HEK293 (cell line): ENCODE results near the gene FAM234A.
"Not testable (repeated sequence)": the region's sequence is repeated elsewhere in the genome, so short reads cannot be mapped to it uniquely, and the experiment has no call there.

Experiments
- CTCF ChIP-seq: fragments of 450-650 bp; formaldehyde crosslinking; IDR thresholded peaks from 2 replicates; pipeline ENCODE4 v1.5.1; 2016; ENCODE audit warnings: missing biosample characterization, missing genetic modification characterization
- TCF7L2 ChIP-seq: IDR thresholded peaks from 2 replicates; pipeline ENCODE4 v1.6.1; 2011; ENCODE audit warnings: low read depth, mild to moderate bottlenecking, inconsistent platforms, low read length, moderate library complexity, borderline replicate concordance
- YY1 ChIP-seq: fragments of 450-650 bp; formaldehyde crosslinking; IDR thresholded peaks from 2 replicates; pipeline ENCODE4 v1.5.1; 2018; ENCODE audit warnings: missing biosample characterization, missing genetic modification characterization
- ZNF184 ChIP-seq: fragments of 450-650 bp; IDR thresholded peaks from 2 replicates; pipeline ENCODE4 v1.5.1; 2018; ENCODE audit warnings: missing biosample characterization, mild to moderate bottlenecking, missing genetic modification characterization
- ZNF23 ChIP-seq: fragments of 450-650 bp; formaldehyde crosslinking; IDR thresholded peaks from 2 replicates; pipeline ENCODE4 v1.5.1; 2016; ENCODE audit warnings: missing biosample characterization, missing genetic modification characterization, borderline replicate concordance
- ZNF274 ChIP-seq, 2 experiments: fragments of 200-500 bp in 1 of 2; fragments of 450-650 bp in 1 of 2; sonication (Bioruptor generic) in 1 of 2; formaldehyde crosslinking in 1 of 2; IDR thresholded peaks; 2 replicates each; pipeline versions ENCODE4 v1.5.1 to v1.6.1; 2014 to 2016; ENCODE audit warnings: borderline replicate concordance in 1 of 2, inconsistent platforms in 1 of 2, low read length in 1 of 2, missing biosample characterization in 1 of 2, missing genetic modification characterization in 1 of 2
- ZNF302 ChIP-seq: fragments of 450-650 bp; formaldehyde crosslinking; IDR thresholded peaks from 2 replicates; pipeline ENCODE4 v1.5.1; 2016; ENCODE audit warnings: missing biosample characterization, missing genetic modification characterization, low read depth
- ZNF341 ChIP-seq: fragments of 450-650 bp; formaldehyde crosslinking; IDR thresholded peaks from 2 replicates; pipeline ENCODE4; 2016; ENCODE audit warnings: low read depth, missing biosample characterization, missing genetic modification characterization
- ZNF37A ChIP-seq: fragments of 450-650 bp; IDR thresholded peaks from 2 replicates; pipeline ENCODE4 v1.5.1; 2018; ENCODE audit warnings: missing biosample characterization, missing genetic modification characterization
- ZNF629 ChIP-seq: fragments of 450-650 bp; formaldehyde crosslinking; IDR thresholded peaks from 2 replicates; pipeline ENCODE4 v1.5.1; 2017; ENCODE audit warnings: missing biosample characterization, missing genetic modification characterization
- ZNF791 ChIP-seq: fragments of 450-650 bp; formaldehyde crosslinking; IDR thresholded peaks from 2 replicates; pipeline ENCODE4 v1.5.1; 2016; ENCODE audit warnings: missing biosample characterization, missing genetic modification characterization
- ZNF837 ChIP-seq: fragments of 450-650 bp; formaldehyde crosslinking; IDR thresholded peaks from 2 replicates; pipeline ENCODE4 v1.5.1; 2016; ENCODE audit warnings: missing biosample characterization, missing genetic modification characterization

GRCh38 chr16:267562-267961, 32.9 kb downstream of the FAM234A start:
- not testable (repeated sequence) for TF ChIP-seq ZNF274 (IDR thresholded peaks at IDR 0.05; ENCODE audit: low read length); ZNF274 (tag by site-specific recombination; IDR thresholded peaks at IDR 0.05; ENCODE audit: borderline replicate concordance); ZNF629 (tag by site-specific recombination); CTCF; ZNF23 (tag by site-specific recombination); TCF7L2; ZNF791 (tag by site-specific recombination); ZNF184; ZNF341; ZNF302 (tag by site-specific recombination); ZNF837 (tag by site-specific recombination); ZNF37A (tag by site-specific recombination); YY1 (tag by site-specific recombination)
